ENCODE measurements around the gene CCDC167. TPM values are rescaled to one million over a fixed set of nuclear protein-coding genes. Genes with fewer than 3 reads are reported as not detected.

Gene CCDC167
- total RNA-seq, 4 donors from 2014 or later: 23.4 to 35.0 (median 30.8) TPM

DNA sequence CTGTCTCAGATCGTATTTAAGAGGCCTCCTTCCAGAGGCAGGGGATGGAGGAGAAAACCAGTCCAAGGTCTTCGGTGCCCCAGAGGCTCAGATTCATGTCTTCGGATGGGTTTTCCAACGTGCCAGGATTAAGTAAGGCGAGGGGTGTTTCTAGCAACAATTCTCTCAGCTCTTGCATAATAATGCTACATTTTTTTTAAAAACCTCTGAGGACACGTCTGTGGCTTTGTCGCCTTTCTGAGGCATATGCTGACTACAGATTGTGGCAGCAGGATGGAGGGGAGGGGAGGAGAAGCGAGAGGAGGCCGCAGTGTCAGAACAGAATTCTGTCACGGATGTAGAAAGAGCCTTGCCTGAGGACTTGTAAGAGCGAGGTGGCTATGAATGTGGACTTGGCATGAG, 17.7 kb upstream of the CCDC167 start:
- H3K4me3 ChIP-seq: no peak overlapping the region

DNA sequence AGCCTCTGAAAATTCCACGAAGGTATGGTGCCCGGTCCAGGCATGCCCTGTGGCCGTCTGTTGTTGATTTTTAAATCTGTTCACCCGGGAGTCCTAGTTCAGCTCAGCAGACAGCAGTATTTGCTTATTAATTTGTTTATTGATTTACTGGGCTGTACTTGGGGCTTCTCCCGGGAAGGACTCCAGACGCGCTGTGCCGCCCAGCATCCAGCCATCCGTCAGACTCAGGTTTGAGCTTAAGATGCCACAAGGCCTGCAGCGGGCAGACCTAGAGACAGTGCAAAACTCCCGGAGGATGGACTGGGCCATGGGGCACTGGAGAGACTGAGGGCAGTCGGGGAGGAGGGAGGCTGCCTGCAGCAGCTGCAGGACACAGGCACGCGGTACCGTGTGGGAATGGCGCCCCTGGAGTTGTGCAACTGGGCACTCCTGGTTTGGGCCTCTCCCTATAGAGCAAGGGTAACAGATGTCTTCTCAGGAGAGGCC, 17.3 kb upstream of the CCDC167 start:
- intact Hi-C loops (cut with DNase I; ENCODE audit: low total_unique reads): no loop called here

More for the DNA sequence above, 17.7 kb upstream of the CCDC167 start:
- TF ChIP-seq, protein P1, sequence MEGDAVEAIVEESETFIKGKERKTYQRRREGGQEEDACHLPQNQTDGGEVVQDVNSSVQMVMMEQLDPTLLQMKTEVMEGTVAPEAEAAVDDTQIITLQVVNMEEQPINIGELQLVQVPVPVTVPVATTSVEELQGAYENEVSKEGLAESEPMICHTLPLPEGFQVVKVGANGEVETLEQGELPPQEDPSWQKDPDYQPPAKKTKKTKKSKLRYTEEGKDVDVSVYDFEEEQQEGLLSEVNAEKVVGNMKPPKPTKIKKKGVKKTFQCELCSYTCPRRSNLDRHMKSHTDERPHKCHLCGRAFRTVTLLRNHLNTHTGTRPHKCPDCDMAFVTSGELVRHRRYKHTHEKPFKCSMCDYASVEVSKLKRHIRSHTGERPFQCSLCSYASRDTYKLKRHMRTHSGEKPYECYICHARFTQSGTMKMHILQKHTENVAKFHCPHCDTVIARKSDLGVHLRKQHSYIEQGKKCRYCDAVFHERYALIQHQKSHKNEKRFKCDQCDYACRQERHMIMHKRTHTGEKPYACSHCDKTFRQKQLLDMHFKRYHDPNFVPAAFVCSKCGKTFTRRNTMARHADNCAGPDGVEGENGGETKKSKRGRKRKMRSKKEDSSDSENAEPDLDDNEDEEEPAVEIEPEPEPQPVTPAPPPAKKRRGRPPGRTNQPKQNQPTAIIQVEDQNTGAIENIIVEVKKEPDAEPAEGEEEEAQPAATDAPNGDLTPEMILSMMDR (IDR thresholded peaks at IDR 0.05 in 4 of 5, conservative IDR thresholded peaks at IDR 0.05 in 1 of 5): no peak
- TF ChIP-seq POLR2A (IDR thresholded peaks at IDR 0.05): no peak
- H3K36me3 ChIP-seq: no peaks in the 10 kb centered on the region
- in situ Hi-C loops (cut with MboI; ENCODE audit: low sequenced_read_pairs in 4 of 4) (no loop called here), intact Hi-C loops (cut with DNase I; ENCODE audit: low total_unique reads) (no loop called here)
- no peak for DNase-seq
- H3K27me3 ChIP-seq: peaks cover 8 to 28% (median 16%) of the 10 kb centered on the region in 3 donors
- no peaks in the 10 kb centered on the region for H3K4me1 ChIP-seq
- no peak overlapping the region for H3K27ac ChIP-seq
- ATAC-seq: no peak
- no peaks in the 10 kb centered on the region for H3K9me3 ChIP-seq

DNA sequence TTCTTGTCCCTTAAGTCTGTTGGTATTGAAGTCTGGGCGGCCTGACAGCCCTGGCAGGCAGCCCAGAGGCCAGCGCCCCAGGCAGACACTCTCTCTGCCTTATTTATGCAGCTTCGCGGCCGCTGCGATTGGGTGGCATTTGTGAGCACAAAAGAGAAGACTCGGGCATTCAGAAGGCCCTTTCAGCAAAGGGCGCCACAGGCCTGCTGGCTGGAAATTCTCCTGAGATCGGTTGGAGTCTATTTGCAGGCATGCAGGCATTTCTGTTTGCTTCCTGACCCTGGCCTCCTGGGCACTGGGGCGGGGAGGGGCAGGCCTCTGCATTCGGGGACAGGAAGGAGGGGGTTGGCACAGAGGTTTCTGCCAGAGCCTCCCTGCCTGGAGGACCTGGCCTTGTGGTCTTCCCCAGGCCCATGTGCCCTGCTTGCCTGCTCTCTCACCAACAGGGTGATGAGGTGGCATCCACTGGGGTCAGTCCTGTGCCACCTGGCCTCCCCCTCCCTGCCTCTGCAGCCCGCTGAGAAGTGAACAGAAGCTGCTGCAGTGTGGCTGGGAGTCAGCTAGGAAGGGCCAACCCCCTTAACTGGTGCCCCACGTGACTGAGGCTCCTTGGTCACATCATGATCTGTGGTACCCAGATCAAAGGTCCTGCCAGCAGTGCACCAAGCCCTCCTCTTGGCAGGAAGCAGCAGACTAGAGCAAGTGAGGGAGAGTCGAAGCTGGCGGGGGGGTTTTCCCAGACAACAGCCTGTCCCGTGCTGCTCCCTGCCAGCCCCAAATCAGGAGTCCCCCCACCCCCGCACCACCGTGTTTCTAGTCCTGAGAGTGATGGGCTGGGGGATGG, 16.6 kb upstream of the CCDC167 start:
- Histone ChIP-seq H3K4me3 (no peak overlapping the region), H3K27ac (no peak overlapping the region), H3K4me1 (no peaks in the 10 kb centered on the region), H3K9me3 (no peaks in the 10 kb centered on the region), H3K36me3 (no peaks in the 10 kb centered on the region), H3K27me3 (peaks cover 8 to 31% (median 19%) of the 10 kb centered on the region in 3 donors)
- in situ Hi-C loops (cut with MboI; ENCODE audit: low sequenced_read_pairs in 4 of 4) (no loop called here), intact Hi-C loops (cut with DNase I; ENCODE audit: low total_unique reads) (no loop called here)
- no peak for ATAC-seq
- TF ChIP-seq, protein P1 (IDR thresholded peaks at IDR 0.05 in 4 of 5, conservative IDR thresholded peaks at IDR 0.05 in 1 of 5): no peak
- TF ChIP-seq POLR2A (IDR thresholded peaks at IDR 0.05): no peak
- DNase-seq: no peak

More for the DNA sequence above, 17.3 kb upstream of the CCDC167 start:
- Histone ChIP-seq H3K36me3 (no peaks in the 10 kb centered on the region), H3K27me3 (peaks cover 8 to 32% (median 17%) of the 10 kb centered on the region in 3 donors), H3K4me1 (no peaks in the 10 kb centered on the region), H3K4me3 (no peak overlapping the region), H3K9me3 (no peaks in the 10 kb centered on the region), H3K27ac (no peak overlapping the region)
- no peak for DNase-seq
- no peak for ATAC-seq
- TF ChIP-seq, protein P1 (IDR thresholded peaks at IDR 0.05 in 4 of 5, conservative IDR thresholded peaks at IDR 0.05 in 1 of 5): no peak
- TF ChIP-seq POLR2A (IDR thresholded peaks at IDR 0.05): no peak
- in situ Hi-C loops (cut with MboI; ENCODE audit: low sequenced_read_pairs in 4 of 4): no loop called here

DNA sequence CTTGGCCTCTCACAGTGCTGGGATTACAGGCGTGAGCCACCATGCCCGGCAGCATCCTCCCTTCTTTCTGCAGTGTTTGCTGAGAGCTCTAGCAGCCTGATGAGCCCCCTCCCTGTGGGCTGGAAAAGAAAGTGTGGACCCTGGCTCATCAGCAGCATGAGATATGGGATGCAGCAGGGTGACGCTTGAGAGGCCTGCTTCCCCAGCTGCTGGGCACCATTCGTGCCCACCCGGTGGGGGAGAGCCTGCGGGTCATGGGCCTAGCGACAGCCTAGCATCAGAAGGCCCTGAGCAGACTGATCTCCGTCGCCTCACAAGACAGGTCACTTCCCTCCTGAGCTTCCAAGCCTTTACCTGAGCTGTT, 16.0 kb upstream of the CCDC167 start:
- ATAC-seq: no peak
- in situ Hi-C loops (cut with MboI; ENCODE audit: low sequenced_read_pairs in 4 of 4): no loop called here
- H3K4me3 ChIP-seq: no peak overlapping the region

More for the DNA sequence above, 16.0 kb upstream of the CCDC167 start:
- Histone ChIP-seq H3K27me3 (peaks cover 8 to 29% (median 19%) of the 10 kb centered on the region in 3 donors), H3K27ac (no peak overlapping the region), H3K36me3 (no peaks in the 10 kb centered on the region), H3K4me1 (no peaks in the 10 kb centered on the region), H3K9me3 (no peaks in the 10 kb centered on the region)
- TF ChIP-seq, protein P1 (IDR thresholded peaks at IDR 0.05 in 4 of 5, conservative IDR thresholded peaks at IDR 0.05 in 1 of 5): no peak
- TF ChIP-seq POLR2A (IDR thresholded peaks at IDR 0.05): no peak
- intact Hi-C loops (cut with DNase I; ENCODE audit: low total_unique reads): no loop called here
- no peak for DNase-seq
